Ovary (tissue), 9 donors: ENCODE data around the gene CXADR. TPM values are rescaled to one million over a fixed set of nuclear protein-coding genes. Genes with fewer than 3 reads are reported as not detected.
"Not testable (repeated sequence)": the region's sequence is repeated elsewhere in the genome, so short reads cannot be mapped to it uniquely, and the experiment has no call there.

Source experiments
- DNase-seq, 5 donors: peaks; one replicate each; pipeline ENCODE4 v3.0.0-alpha.2; 2019 to 2020
- H3K27ac ChIP-seq, 2 donors: fragments of 200-600 bp; one replicate each; pipeline versions ENCODE4 v1.5.1 to v1.8.0; 2019 to 2022
- H3K27me3 ChIP-seq: fragments of 200-600 bp; one replicate; pipeline ENCODE4 v1.8.0; 2022
- H3K36me3 ChIP-seq: fragments of 200-600 bp; sonication (generic); one replicate; pipeline ENCODE4 v1.5.1; 2019
- H3K4me1 ChIP-seq: one replicate; pipeline ENCODE4 v1.8.1; 2013; ENCODE audit warnings: mild to moderate bottlenecking, moderate library complexity; ENCODE audit not compliant: insufficient read depth
- H3K4me3 ChIP-seq: fragments of 200-600 bp; sonication (generic); one replicate; pipeline ENCODE4 v1.5.1; 2017
- H3K9me3 ChIP-seq, 2 donors: fragments of 200-600 bp in 1 of 2; sonication (generic) in 1 of 2; one replicate each; pipeline versions ENCODE4 v1.5.1 to v1.8.1; 2013 to 2019; ENCODE audit warnings: mild to moderate bottlenecking in 1 of 2, moderate library complexity in 1 of 2
- EP300 ChIP-seq: sonication (generic); formaldehyde crosslinking; IDR thresholded peaks from one replicate; pipeline ENCODE4 v1.6.1; 2017; ENCODE audit warnings: antibody characterized with exemption
- POLR2A ChIP-seq: fragments of 450-650 bp; IDR thresholded peaks from one replicate; pipeline ENCODE4 v1.6.1; 2017; ENCODE audit warnings: antibody characterized with exemption, mild to moderate bottlenecking, moderate library complexity
- WGBS, 3 donors: extraction: QIAGEN DNeasy Blood & Tissue Kit in 1 of 3; methylation state at CpG; one replicate each; pipeline versions ENCODE4 v1.1.5 to v1.1.7; 2013 to 2017; 5-methylcytosine and 5-hydroxymethylcytosine counted together
- intact Hi-C, 4 donors: fragments of 100-400 bp; cut with DNase I; formaldehyde crosslinking; loops; one replicate each; pipeline versions ENCODE4 v1.11.0 to v1.15.1; 2022 to 2023
- polyA plus RNA-seq, 2 donors: library from polyadenylated mRNA; stranded (reverse); fragments of 200-250 nt in 1 of 2; fragments of 350-450 nt in 1 of 2; fragmentation: Illumina TruSeq in 1 of 2; extraction: RNeasy Lipid Tissue Mini Kit (QIAGEN cat#74804) in 1 of 2; gene quantifications; one replicate each; pipeline ENCODE4 v1.2.3, GENCODE V29; 2013 to 2014
- total RNA-seq, 7 donors: library from RNA; depleted of rRNA in 2 of 7; stranded (reverse); fragments of >200 nt in 2 of 7; fragmentation: NEBNext Ultra II Directional in 3 of 7; extraction: Animal tissue kit (Norgen Biotek cat#: 25700) in 3 of 7; gene quantifications; one replicate each; pipeline versions ENCODE4 v1.1.0 to v1.2.4, GENCODE V29; 2016 to 2023
- TF ChIP-seq, protein P1 (sequence below), 3 donors: fragments of 450-650 bp in 2 of 3; fragments of 200-600 bp in 1 of 3; IDR thresholded peaks; one replicate each; pipeline versions ENCODE4 v1.5.1 to v1.8.0; 2016 to 2022; ENCODE audit warnings: antibody characterized with exemption in 3 of 3, mild to moderate bottlenecking in 1 of 3
- donor health status: DM: no; HTN: no; CAD: no; lungs with moderate emphysema.
- donor health status: DM: no; HTN: no; CAD: no.
- donor health status: Bipolar disorder and iron deficiency.
- donor health status: DM: yes; HTN: yes; CAD: no.
- donor health status: DM: no; HTN: no; CAD: no.
- donor health status: DM: yes; HTN: yes; CAD: no.

Gene CXADR
- total and polyA plus RNA-seq, 9 donors: 0.13 to 40.7 (median 1.4) TPM

DNA sequence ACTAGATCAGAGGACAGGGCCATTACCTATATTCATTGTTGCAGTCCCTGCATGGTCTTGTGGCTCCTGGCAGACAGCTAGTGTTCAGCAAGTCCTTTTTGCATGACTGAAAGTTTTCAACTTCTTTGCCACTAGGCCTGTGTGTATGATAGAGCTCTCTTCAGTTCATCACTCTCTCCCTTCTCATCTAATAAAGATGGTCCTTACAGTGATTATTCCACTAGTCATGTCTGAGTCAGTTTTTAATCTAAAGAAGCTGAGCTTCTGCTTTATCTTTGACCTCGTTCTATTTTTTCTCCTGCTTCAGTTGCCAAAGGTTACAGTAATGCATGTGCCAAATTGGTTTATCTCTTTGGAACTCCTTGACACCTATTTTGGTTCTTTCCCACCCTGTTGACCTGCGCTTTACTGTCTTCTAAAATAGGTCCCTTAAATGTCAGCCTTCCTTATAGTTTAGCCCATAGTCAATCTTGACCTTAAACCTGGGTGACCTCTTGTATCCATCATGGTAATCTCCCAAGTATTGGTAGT, 6.4 kb downstream of the CXADR start:
- no peak for DNase-seq
- WGBS, 3 donors: 84 to 85% (median 84%) methylated on average over 2 of the region's 2 CpGs
- TF ChIP-seq EP300 (no peak), POLR2A (no peak)
- TF ChIP-seq, protein P1, sequence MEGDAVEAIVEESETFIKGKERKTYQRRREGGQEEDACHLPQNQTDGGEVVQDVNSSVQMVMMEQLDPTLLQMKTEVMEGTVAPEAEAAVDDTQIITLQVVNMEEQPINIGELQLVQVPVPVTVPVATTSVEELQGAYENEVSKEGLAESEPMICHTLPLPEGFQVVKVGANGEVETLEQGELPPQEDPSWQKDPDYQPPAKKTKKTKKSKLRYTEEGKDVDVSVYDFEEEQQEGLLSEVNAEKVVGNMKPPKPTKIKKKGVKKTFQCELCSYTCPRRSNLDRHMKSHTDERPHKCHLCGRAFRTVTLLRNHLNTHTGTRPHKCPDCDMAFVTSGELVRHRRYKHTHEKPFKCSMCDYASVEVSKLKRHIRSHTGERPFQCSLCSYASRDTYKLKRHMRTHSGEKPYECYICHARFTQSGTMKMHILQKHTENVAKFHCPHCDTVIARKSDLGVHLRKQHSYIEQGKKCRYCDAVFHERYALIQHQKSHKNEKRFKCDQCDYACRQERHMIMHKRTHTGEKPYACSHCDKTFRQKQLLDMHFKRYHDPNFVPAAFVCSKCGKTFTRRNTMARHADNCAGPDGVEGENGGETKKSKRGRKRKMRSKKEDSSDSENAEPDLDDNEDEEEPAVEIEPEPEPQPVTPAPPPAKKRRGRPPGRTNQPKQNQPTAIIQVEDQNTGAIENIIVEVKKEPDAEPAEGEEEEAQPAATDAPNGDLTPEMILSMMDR (IDR thresholded peaks at IDR 0.05): no peak
- H3K4me1 ChIP-seq: no peaks in the 10 kb centered on the region
- H3K36me3 ChIP-seq: no peaks in the 10 kb centered on the region
- intact Hi-C loops: no loop called here
- no peaks in the 10 kb centered on the region for H3K9me3 ChIP-seq
- H3K27me3 ChIP-seq: no peaks in the 10 kb centered on the region
- H3K27ac ChIP-seq: no peak overlapping the region
- H3K4me3 ChIP-seq: no peak overlapping the region

DNA sequence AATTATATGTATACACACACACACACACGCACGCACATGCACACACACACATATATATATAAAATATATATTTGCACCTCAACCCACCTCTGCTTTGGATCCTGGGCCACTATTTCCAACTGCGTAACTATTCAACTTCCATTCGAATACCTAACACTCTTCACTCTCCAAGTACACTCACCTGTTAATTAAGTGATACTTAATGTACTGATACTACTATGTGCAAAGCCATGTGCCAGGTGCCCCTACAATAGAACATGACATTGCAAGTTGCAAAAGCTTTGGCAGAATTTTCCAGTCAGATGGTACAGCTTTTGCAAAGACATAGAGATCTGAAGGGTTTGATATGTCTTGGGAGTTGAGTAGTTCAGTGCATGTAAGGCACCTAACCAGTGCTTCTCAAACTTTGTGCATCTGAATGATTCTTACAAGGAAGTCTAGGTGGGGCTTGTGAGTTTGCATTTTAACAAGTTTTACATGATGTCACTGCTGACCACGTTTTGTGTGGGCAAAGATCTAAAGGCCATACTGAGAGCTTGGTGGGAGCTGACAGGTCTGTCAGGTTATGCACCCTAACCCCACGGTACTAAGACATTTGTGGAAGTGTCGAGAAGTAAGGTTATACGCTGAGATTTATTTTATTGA, 7.2 kb downstream of the CXADR start:
- intact Hi-C loops: no loop called here
- no peaks in the 10 kb centered on the region for H3K9me3 ChIP-seq
- H3K27me3 ChIP-seq: no peaks in the 10 kb centered on the region
- TF ChIP-seq POLR2A: no peak
- TF ChIP-seq, protein P1 (IDR thresholded peaks at IDR 0.05): no peak
- TF ChIP-seq EP300: no peak
- WGBS, 3 donors: 81 to 89% (median 84%) methylated on average over 8 of the region's 8 CpGs
- no peak overlapping the region for H3K27ac ChIP-seq
- no peak overlapping the region for H3K4me3 ChIP-seq
- no peak for DNase-seq
- H3K4me1 ChIP-seq: no peaks in the 10 kb centered on the region
- no peaks in the 10 kb centered on the region for H3K36me3 ChIP-seq

DNA sequence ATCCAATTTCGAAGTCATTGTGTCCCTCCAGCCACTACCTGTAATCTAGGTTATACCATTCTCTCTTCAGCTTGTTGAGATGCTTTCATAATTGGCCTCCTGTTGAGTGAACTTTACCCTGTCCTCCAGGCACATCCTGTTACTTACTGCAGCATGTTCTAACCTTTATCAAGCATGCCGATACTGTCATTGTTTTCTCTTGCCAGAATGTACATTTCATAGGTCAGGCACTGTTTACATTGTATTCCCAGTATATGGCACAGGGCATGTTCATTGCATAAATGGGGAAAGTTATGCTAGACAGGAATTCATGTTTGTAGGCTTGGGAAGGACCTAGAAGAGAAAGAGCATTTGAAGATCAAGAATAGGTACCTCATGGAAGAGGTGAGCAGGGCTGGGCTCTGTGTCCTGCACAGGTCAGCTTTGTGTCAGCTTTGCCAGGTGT, 10.2 kb downstream of the CXADR start:
- no peaks in the 10 kb centered on the region for H3K27me3 ChIP-seq
- 59 to 86% (median 77%) methylated on average over 2 of the region's 2 CpGs for WGBS, 3 donors
- no peak for DNase-seq
- intact Hi-C loops: no loop called here
- TF ChIP-seq EP300 (no peak), POLR2A (no peak)
- TF ChIP-seq, protein P1 (IDR thresholded peaks at IDR 0.05): no peak
- no peak overlapping the region for H3K4me3 ChIP-seq
- H3K36me3 ChIP-seq: no peaks in the 10 kb centered on the region
- no peaks in the 10 kb centered on the region for H3K4me1 ChIP-seq
- H3K27ac ChIP-seq: no peak overlapping the region
- H3K9me3 ChIP-seq: no peaks in the 10 kb centered on the region

DNA sequence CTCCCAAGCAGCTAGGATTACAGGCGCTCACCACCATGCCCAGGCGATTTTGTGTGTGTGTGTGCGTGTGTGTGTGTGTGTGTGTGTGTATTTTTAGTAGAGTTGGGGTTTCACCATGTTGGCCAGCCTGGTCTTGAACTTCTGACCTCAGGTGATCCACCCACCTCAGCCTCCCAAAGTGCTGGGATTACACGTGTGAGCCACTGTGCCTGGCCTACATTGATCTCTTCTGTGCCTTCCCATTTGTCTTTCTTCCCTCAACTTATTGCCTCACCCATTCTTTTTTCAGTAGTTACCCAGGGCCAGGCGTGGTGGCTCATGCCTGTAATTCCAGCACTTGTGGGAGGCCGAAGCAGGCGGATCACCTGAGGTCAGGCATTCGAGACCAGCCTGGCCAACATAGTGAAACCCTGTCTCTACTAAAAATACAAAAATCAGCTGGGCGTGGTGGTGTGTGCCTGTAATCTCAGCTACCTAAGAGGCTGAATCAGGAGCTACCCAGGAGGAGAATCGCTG, 11.2 kb downstream of the CXADR start:
- H3K36me3 ChIP-seq, intact Hi-C loops, DNase-seq, H3K4me1 ChIP-seq, H3K27me3 ChIP-seq, H3K9me3 ChIP-seq, H3K4me3 ChIP-seq, H3K27ac ChIP-seq: not testable (repeated sequence)
- WGBS, 3 donors: 89 to 93% (median 90%) methylated on average over 10 of the region's 10 CpGs

DNA sequence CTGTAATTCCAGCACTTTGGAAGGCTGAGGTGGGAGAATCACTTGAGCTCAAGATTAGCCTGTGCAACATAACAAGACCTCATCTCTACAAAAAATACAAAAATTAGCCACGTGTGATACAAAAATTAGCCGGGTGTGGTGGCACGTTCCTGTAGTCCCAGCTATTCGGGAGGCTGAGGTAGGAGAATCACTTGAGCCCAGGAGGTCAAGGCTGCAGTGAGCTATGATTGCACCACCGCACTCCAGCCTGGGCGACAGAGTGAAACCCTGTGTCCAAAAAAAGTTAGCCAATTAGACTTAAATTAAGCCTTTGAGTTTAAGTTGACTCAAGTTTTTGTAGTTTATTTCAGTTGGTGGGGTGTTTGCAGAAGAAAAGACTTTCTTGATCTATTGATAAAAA, 11.8 kb downstream of the CXADR start:
- Histone ChIP-seq H3K4me1 (no peaks in the 10 kb centered on the region), H3K27ac (no peak overlapping the region), H3K9me3 (no peaks in the 10 kb centered on the region), H3K4me3 (no peak overlapping the region), H3K36me3 (no peaks in the 10 kb centered on the region), H3K27me3 (no peaks in the 10 kb centered on the region)
- intact Hi-C loops: no loop called here
- TF ChIP-seq, protein P1 (IDR thresholded peaks at IDR 0.05): no peak
- TF ChIP-seq EP300: no peak
- no peak for TF ChIP-seq POLR2A
- 83 to 92% (median 85%) methylated on average over 6 of the region's 6 CpGs for WGBS, 3 donors
- no peak for DNase-seq
